BLaER1 treated with 17β-estradiol and CSF1 and Interleukin-3, amounts not matched to agents 10 nM and 100 nM (cell line): ENCODE data around the gene ENOX1.

Experiments used
- H3K27ac ChIP-seq, 11 experiments: shearing (Covaris generic); formaldehyde crosslinking; 2 replicates each; pipeline ENCODE4 v1.8.1; 2022
- H3K27me3 ChIP-seq, 11 experiments: shearing (Covaris generic); formaldehyde crosslinking; 2 replicates each; pipeline ENCODE4 v1.8.1; 2022
- H3K36me3 ChIP-seq, 11 experiments: shearing (Covaris generic); formaldehyde crosslinking; 2 replicates each; pipeline ENCODE4 v1.8.1; 2022
- H3K4me1 ChIP-seq, 10 experiments: shearing (Covaris generic); formaldehyde crosslinking; 2 replicates each; pipeline ENCODE4 v1.8.1; 2022
- H3K4me2 ChIP-seq, 11 experiments: shearing (Covaris generic); formaldehyde crosslinking; 2 replicates each; pipeline ENCODE4 v1.8.1; 2022
- H3K4me3 ChIP-seq, 10 experiments: shearing (Covaris generic); formaldehyde crosslinking; 2 replicates each; pipeline ENCODE4 v1.8.1; 2022
- H3K9ac ChIP-seq, 11 experiments: shearing (Covaris generic); formaldehyde crosslinking; 2 replicates each; pipeline ENCODE4 v1.8.1; 2022
- H3K9me3 ChIP-seq, 11 experiments: shearing (Covaris generic); formaldehyde crosslinking; replicated peaks in 1 of 11; 2 replicates each; pipeline ENCODE4 v1.8.1; 2022
- H4K20me1 ChIP-seq, 11 experiments: shearing (Covaris generic); formaldehyde crosslinking; 2 replicates each; pipeline ENCODE4 v1.8.1; 2022
- Cebpa-rat ChIP-seq, 11 experiments: shearing (Covaris generic); IDR thresholded peaks; 2 replicates each; pipeline ENCODE4 v1.8.1; 2022

Gene ENOX1

GRCh38 chr13:43333176-43333575 lies 453.6 kb downstream of the ENOX1 start:
- H3K4me1 ChIP-seq = peaks cover 0 to 4% (median 0%) of the 10 kb centered on the region in 10 experiments; a peak in 2 of 20 replicates
- H3K9ac ChIP-seq = no peak overlapping the region
- no peaks in the 10 kb centered on the region for H4K20me1 ChIP-seq
- no peak overlapping the region for H3K4me3 ChIP-seq
- no peaks in the 10 kb centered on the region for H3K9me3 ChIP-seq
- no peaks in the 10 kb centered on the region for H3K27me3 ChIP-seq
- TF ChIP-seq Cebpa-rat (IDR thresholded peaks at IDR 0.05) = no peak
- no peak overlapping the region for H3K4me2 ChIP-seq
- no peak overlapping the region for H3K27ac ChIP-seq
- no peaks in the 10 kb centered on the region for H3K36me3 ChIP-seq

GRCh38 chr13:43331672-43332071 lies 455.1 kb downstream of the ENOX1 start:
- H3K4me1 ChIP-seq = no peaks in the 10 kb centered on the region
- H3K9me3 ChIP-seq = no peaks in the 10 kb centered on the region
- no peak overlapping the region for H3K27ac ChIP-seq
- H4K20me1 ChIP-seq = no peaks in the 10 kb centered on the region
- no peak overlapping the region for H3K4me2 ChIP-seq
- TF ChIP-seq Cebpa-rat (IDR thresholded peaks at IDR 0.05) = no peak
- H3K4me3 ChIP-seq = no peak overlapping the region
- no peaks in the 10 kb centered on the region for H3K27me3 ChIP-seq
- H3K9ac ChIP-seq = no peak overlapping the region
- no peaks in the 10 kb centered on the region for H3K36me3 ChIP-seq

- Histone ChIP-seq H3K9me3 (no peaks in the 10 kb centered on the region), H3K4me3 (no peak overlapping the region), H3K27me3 (no peaks in the 10 kb centered on the region), H3K9ac (no peak overlapping the region), H3K27ac (no peak overlapping the region), H3K4me1 (no peaks in the 10 kb centered on the region), H4K20me1 (no peaks in the 10 kb centered on the region), H3K4me2 (no peak overlapping the region), H3K36me3 (no peaks in the 10 kb centered on the region)
- no peak for TF ChIP-seq Cebpa-rat (IDR thresholded peaks at IDR 0.05)
Measured at GRCh38 chr13:43329702-43330101, 457.1 kb downstream of the ENOX1 start.

GRCh38 chr13:43328907-43329306 lies 457.9 kb downstream of the ENOX1 start:
- Histone ChIP-seq H3K9me3 (no peaks in the 10 kb centered on the region), H3K27me3 (no peaks in the 10 kb centered on the region), H3K36me3 (no peaks in the 10 kb centered on the region), H3K4me3 (no peak overlapping the region), H3K27ac (no peak overlapping the region), H4K20me1 (no peaks in the 10 kb centered on the region), H3K4me1 (no peaks in the 10 kb centered on the region), H3K4me2 (no peak overlapping the region), H3K9ac (no peak overlapping the region)
- no peak for TF ChIP-seq Cebpa-rat (IDR thresholded peaks at IDR 0.05)

- no peaks in the 10 kb centered on the region for H3K9me3 ChIP-seq
- no peaks in the 10 kb centered on the region for H4K20me1 ChIP-seq
- no peaks in the 10 kb centered on the region for H3K4me1 ChIP-seq
- no peak overlapping the region for H3K27ac ChIP-seq
- H3K9ac ChIP-seq = no peak overlapping the region
- no peaks in the 10 kb centered on the region for H3K36me3 ChIP-seq
- H3K4me3 ChIP-seq = no peak overlapping the region
- no peak for TF ChIP-seq Cebpa-rat (IDR thresholded peaks at IDR 0.05)
- no peak overlapping the region for H3K4me2 ChIP-seq
- no peaks in the 10 kb centered on the region for H3K27me3 ChIP-seq
Measured at GRCh38 chr13:43326100-43326499, 460.7 kb downstream of the ENOX1 start.

GRCh38 chr13:43325636-43326035 lies 461.1 kb downstream of the ENOX1 start:
- H3K4me3 ChIP-seq = no peak overlapping the region
- H3K27me3 ChIP-seq = no peaks in the 10 kb centered on the region
- H4K20me1 ChIP-seq = no peaks in the 10 kb centered on the region
- H3K9ac ChIP-seq = no peak overlapping the region
- no peak overlapping the region for H3K4me2 ChIP-seq
- no peak for TF ChIP-seq Cebpa-rat (IDR thresholded peaks at IDR 0.05)
- H3K9me3 ChIP-seq = no peaks in the 10 kb centered on the region
- H3K4me1 ChIP-seq = no peaks in the 10 kb centered on the region
- H3K27ac ChIP-seq = no peak overlapping the region
- no peaks in the 10 kb centered on the region for H3K36me3 ChIP-seq

- no peak for TF ChIP-seq Cebpa-rat (IDR thresholded peaks at IDR 0.05)
- H3K4me3 ChIP-seq = no peak overlapping the region
- H3K27ac ChIP-seq = no peak overlapping the region
- no peaks in the 10 kb centered on the region for H3K4me1 ChIP-seq
- no peaks in the 10 kb centered on the region for H3K9me3 ChIP-seq
- H3K9ac ChIP-seq = no peak overlapping the region
- no peaks in the 10 kb centered on the region for H3K36me3 ChIP-seq
- no peaks in the 10 kb centered on the region for H3K27me3 ChIP-seq
- no peak overlapping the region for H3K4me2 ChIP-seq
- H4K20me1 ChIP-seq = no peaks in the 10 kb centered on the region
Measured at GRCh38 chr13:43324129-43324528, 462.6 kb downstream of the ENOX1 start.

- Histone ChIP-seq H3K36me3 (no peaks in the 10 kb centered on the region), H3K4me2 (no peak overlapping the region), H3K4me1 (peaks cover 7 to 16% (median 8%) of the 10 kb centered on the region in 10 experiments)
Measured at GRCh38 chr13:43319617-43320444, 466.9 kb downstream of the ENOX1 start.

GRCh38 chr13:43316946-43317353 lies 469.8 kb downstream of the ENOX1 start:
- Histone ChIP-seq H3K9me3 (no peaks in the 10 kb centered on the region), H3K27ac (peak overlapping the region in 2 of 11 experiments; percentile 17 to 21; a peak in 1 of 22 replicates), H3K4me2 (peak overlapping the region; percentile 16 to 78 (median 54); a peak in 19 of 22 replicates), H3K4me1 (peaks cover 7 to 16% (median 14%) of the 10 kb centered on the region in 10 experiments), H3K4me3 (peak overlapping the region in 2 of 10 experiments; percentile 3 to 6; a peak in 2 of 20 replicates), H4K20me1 (no peaks in the 10 kb centered on the region), H3K27me3 (no peaks in the 10 kb centered on the region), H3K36me3 (no peaks in the 10 kb centered on the region), H3K9ac (0 out of 22 replicates have a peak overlapping the region, but pooled peaks of 1 of the 11 experiments have one; percentile 9)
- no peak for TF ChIP-seq Cebpa-rat (IDR thresholded peaks at IDR 0.05)

More at GRCh38 chr13:43319617-43320444, 466.9 kb downstream of the ENOX1 start:
- H3K9ac ChIP-seq = no peak overlapping the region
- no peaks in the 10 kb centered on the region for H3K9me3 ChIP-seq
- no peaks in the 10 kb centered on the region for H4K20me1 ChIP-seq
- H3K27me3 ChIP-seq = no peaks in the 10 kb centered on the region
- TF ChIP-seq Cebpa-rat (IDR thresholded peaks at IDR 0.05) = no peak
- H3K27ac ChIP-seq = no peak overlapping the region
- no peak overlapping the region for H3K4me3 ChIP-seq

GRCh38 chr13:43316281-43316680 lies 470.5 kb downstream of the ENOX1 start:
- TF ChIP-seq Cebpa-rat (IDR thresholded peaks at IDR 0.05) = no peak
- Histone ChIP-seq H3K4me3 (no peak overlapping the region), H3K4me1 (peaks cover 7 to 16% (median 14%) of the 10 kb centered on the region in 10 experiments), H3K27ac (no peak overlapping the region), H3K36me3 (no peaks in the 10 kb centered on the region), H3K4me2 (peak overlapping the region in 5 of 11 experiments; percentile 16 to 78 (median 72); a peak in 6 of 22 replicates), H3K9me3 (no peaks in the 10 kb centered on the region), H3K27me3 (no peaks in the 10 kb centered on the region), H3K9ac (no peak overlapping the region), H4K20me1 (no peaks in the 10 kb centered on the region)
